Measurements from ENCODE around the gene ARL2BP.

Gene ARL2BP

DNA sequence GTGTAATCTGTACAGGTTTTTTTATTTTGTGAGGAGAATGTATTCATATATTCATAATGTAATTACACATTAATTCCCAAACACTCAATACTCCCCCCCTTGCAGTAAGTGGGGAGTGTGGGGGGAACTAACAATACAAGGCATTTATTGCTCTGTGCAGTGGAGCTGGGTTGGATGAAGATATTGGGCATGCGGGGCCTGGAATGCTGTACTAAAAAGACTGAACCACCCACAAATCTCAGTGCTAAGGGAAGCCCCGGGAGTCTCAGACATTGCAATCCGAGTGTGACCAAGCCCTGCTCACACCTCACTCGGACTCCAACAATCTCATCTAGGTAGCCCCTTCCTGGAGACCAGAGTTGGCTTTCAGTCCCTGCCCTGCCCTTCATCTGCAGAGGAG lies 33.4 kb downstream of the ARL2BP start:
- Histone ChIP-seq H3K27me3 (ENCODE audit: insufficient read depth, low read depth, severe bottlenecking) (no peaks in the 10 kb centered on the region), H3K27ac (no peak overlapping the region), H3K4me3 (ENCODE audit: low read depth, low read length) (no peak overlapping the region), H3K9me3 (ENCODE audit: severe bottlenecking) (no peaks in the 10 kb centered on the region), H3K36me3 (no peaks in the 10 kb centered on the region)
- TF ChIP-seq, protein P1, sequence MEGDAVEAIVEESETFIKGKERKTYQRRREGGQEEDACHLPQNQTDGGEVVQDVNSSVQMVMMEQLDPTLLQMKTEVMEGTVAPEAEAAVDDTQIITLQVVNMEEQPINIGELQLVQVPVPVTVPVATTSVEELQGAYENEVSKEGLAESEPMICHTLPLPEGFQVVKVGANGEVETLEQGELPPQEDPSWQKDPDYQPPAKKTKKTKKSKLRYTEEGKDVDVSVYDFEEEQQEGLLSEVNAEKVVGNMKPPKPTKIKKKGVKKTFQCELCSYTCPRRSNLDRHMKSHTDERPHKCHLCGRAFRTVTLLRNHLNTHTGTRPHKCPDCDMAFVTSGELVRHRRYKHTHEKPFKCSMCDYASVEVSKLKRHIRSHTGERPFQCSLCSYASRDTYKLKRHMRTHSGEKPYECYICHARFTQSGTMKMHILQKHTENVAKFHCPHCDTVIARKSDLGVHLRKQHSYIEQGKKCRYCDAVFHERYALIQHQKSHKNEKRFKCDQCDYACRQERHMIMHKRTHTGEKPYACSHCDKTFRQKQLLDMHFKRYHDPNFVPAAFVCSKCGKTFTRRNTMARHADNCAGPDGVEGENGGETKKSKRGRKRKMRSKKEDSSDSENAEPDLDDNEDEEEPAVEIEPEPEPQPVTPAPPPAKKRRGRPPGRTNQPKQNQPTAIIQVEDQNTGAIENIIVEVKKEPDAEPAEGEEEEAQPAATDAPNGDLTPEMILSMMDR (IDR thresholded peaks at IDR 0.05; ENCODE audit: low read depth, low read length), result no peak
- no peak for DNase-seq

DNA sequence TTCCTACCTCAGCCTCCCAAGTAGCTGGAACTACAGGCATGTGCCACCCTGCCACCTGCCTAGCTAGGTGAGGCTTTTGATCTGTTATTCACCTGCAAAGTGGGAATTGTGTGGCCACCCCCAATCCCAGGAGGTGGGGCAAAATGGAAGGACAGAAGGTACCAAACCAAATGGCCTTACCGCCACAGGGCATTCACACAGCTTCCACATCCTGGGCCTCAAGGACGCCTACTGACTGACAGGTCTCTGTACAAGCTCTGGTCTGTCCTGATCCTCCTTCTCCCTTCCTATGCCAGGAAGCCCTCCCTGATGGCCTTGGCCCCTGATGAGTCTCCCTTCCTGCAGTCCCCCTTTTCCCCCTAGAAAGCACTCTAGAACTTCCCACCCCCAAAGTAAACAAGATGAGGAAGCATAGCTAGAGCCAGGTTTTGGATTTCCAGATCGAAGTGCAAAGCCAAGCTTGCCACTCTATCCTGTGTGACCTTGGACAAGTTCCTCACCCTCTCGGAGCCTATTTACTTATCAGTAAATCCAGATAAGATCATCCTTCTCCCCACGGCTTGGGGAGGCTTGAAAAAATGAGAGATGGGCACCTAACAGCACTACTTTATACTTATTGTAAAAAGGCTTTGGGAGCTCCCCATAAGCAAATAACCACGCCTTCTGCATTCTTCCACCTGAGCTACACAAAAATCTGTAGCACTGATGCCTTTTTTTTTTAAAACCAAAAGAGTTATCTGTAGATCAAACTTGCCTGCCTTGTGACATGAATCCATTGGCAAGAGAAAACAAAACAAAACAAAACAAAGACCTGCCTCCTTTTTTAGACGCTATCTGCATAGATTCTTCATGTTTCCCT lies 35.0 kb downstream of the ARL2BP start:
- no peak for DNase-seq
- H3K9me3 ChIP-seq (ENCODE audit: severe bottlenecking), result no peaks in the 10 kb centered on the region
- H3K4me3 ChIP-seq (ENCODE audit: low read depth, low read length), result no peak overlapping the region
- no peaks in the 10 kb centered on the region; the same call in 1 of the 2 replicates for H3K36me3 ChIP-seq
- H3K27ac ChIP-seq, result no peak overlapping the region
- TF ChIP-seq, protein P1 (IDR thresholded peaks at IDR 0.05; ENCODE audit: low read depth, low read length), result no peak
- H3K27me3 ChIP-seq (ENCODE audit: insufficient read depth, low read depth, severe bottlenecking), result no peaks in the 10 kb centered on the region

DNA sequence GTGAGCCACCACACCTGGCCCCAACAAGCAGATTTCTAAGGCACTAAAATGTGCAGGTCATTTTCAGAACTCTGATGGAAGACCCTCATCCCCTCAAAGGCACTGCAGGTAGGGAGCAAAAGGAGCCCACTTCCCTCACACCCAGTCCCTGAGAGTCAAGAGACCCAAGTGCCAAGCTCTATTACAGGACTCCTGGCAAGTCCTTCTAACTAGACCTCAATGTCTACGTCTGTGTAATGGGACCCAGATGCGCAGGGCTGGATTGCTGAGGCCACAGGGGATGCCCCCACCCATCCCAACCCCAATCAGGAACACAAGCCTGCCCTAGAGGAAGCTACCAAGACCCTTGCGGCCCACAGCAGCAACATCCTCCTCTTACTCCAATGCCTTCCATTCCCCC lies 36.7 kb downstream of the ARL2BP start:
- TF ChIP-seq, protein P1 (IDR thresholded peaks at IDR 0.05; ENCODE audit: low read depth, low read length), result no peak
- DNase-seq, result no peak
- no peaks in the 10 kb centered on the region; the same call in 1 of the 2 replicates for H3K36me3 ChIP-seq
- H3K4me3 ChIP-seq (ENCODE audit: low read depth, low read length), result no peak overlapping the region
- no peaks in the 10 kb centered on the region for H3K9me3 ChIP-seq (ENCODE audit: severe bottlenecking)
- no peak overlapping the region for H3K27ac ChIP-seq
- no peaks in the 10 kb centered on the region for H3K27me3 ChIP-seq (ENCODE audit: insufficient read depth, low read depth, severe bottlenecking)

DNA sequence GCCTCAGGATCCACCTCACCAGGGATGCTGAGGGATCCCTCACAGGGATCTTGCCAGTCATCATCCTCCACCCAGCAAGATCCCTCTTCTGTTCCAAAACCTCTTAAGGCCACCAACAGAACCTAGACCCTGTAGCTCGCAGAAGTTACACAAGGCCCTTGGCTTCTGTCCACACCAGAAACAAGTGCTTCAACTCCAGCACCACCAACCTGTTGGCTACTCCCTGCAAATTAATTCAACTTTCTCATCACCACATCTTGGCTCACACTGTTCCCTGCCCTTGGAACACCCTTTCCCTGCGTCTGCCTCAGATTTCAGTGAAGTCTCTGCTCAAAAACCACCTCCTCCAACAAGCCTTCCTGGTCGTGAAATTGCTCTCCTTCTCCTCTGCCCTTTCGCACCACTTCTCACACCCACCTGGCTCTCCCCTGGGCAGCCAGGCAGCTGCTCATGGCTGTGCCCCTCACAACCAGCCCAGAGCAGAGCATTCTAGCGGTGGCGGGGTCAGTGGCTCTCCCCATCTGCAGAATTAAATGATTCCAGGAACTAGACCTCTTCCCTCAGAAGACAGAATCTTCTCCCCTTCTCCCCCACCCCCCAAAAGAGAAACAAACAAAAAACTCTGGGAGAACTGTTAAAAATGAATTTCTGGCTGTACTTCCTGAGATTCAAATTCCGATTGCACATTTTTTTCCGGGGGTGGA lies 37.6 kb downstream of the ARL2BP start:
- Histone ChIP-seq H3K9me3 (ENCODE audit: severe bottlenecking) (no peaks in the 10 kb centered on the region), H3K27me3 (ENCODE audit: insufficient read depth, low read depth, severe bottlenecking) (no peaks in the 10 kb centered on the region), H3K36me3 (no peaks in the 10 kb centered on the region; the same call in 1 of the 2 replicates), H3K27ac (no peak overlapping the region), H3K4me3 (ENCODE audit: low read depth, low read length) (no peak overlapping the region)
- TF ChIP-seq, protein P1 (IDR thresholded peaks at IDR 0.05; ENCODE audit: low read depth, low read length), result no peak
- DNase-seq, result no peak

DNA sequence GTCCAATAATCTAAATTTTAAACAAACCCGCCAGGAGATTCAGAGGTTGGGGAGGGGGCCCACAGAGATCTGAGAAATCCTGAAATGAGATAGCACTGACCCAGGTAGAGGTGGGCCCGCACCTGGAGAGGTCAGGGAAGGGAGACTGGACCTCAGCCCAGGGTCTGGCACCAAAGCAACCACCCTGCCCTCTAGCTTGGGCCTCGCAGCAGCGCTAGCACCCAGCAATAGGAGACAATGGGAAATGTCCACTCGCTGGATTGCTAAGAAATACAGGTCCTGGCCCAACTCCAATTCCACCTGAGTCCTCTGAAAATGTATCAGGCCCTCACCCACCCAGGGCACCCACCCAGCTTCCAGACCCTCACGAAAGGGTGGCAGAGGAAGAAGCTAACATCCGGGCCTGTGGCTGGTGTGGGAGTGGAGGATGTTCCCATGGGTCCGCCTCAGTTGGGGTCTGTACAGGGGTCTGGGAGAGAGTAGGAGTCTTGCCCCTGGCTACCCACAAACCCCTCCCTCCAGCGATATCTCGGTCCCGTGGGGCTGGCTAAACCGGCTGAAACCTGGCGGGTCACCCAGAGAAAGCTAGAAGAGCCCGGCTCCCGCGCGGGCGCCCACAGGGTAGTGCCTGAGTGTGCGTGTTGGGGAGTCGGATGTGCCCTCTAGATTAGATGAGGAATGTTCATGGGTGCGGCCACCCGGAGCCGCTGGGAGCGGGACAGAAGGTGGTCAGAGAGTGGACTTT lies 38.3 kb downstream of the ARL2BP start:
- Histone ChIP-seq H3K27ac (no peak overlapping the region), H3K36me3 (no peaks in the 10 kb centered on the region; the same call in 1 of the 2 replicates), H3K9me3 (ENCODE audit: severe bottlenecking) (no peaks in the 10 kb centered on the region), H3K27me3 (ENCODE audit: insufficient read depth, low read depth, severe bottlenecking) (no peaks in the 10 kb centered on the region), H3K4me3 (ENCODE audit: low read depth, low read length) (no peak overlapping the region)
- TF ChIP-seq, protein P1 (IDR thresholded peaks at IDR 0.05; ENCODE audit: low read depth, low read length), result no peak
- no peak for DNase-seq
